Measurements from ENCODE around the gene ELMO1. TPM values are rescaled to one million over a fixed set of nuclear protein-coding genes. Genes with fewer than 3 reads are reported as not detected.

The ELMO1 gene
- total and polyA plus RNA-seq, 4 donors = 6.7 to 51.5 (median 14.8) TPM

DNA sequence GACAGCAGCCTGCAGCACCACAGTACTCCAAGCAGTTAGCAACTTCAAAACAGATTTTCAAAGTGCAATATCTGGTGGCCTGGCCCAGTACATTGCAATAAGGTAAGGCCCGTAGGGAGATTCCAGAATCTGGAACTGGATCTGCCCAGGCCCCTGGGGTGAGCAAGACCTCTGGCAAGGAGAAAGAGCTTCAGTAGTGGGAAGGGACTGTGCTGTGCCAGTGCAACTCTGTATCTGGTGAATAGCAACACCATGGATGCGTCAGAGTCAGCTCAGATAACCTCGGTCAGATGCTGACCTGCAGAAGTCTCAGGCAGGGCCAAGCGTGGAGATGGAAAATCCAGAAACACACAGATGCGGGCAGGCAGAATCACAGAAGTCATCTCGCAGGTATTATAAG, 30.3 kb downstream of the ELMO1 start:
- WGBS = 93% methylated on average over 6 of the region's 6 CpGs
- Histone ChIP-seq H3K9me3 (ENCODE audit: control insufficient read depth in 4 of 4, low read length in 3 of 4) (no peaks in the 10 kb centered on the region), H3K27ac (ENCODE audit: low read depth in 1 of 2, low read length in 2 of 2) (no peak overlapping the region), H3K9ac (ENCODE audit: low read depth in 1 of 2, low read length in 2 of 2) (no peak overlapping the region), H3K4me1 (ENCODE audit: control insufficient read depth in 4 of 4, insufficient read depth in 4 of 4, low read length in 3 of 4) (peaks cover 2 to 77% (median 41%) of the 10 kb centered on the region in 4 donors), H3K27me3 (ENCODE audit: control insufficient read depth in 4 of 4, insufficient read depth in 4 of 4, low read length in 3 of 4) (no peaks in the 10 kb centered on the region), H3K36me3 (ENCODE audit: control insufficient read depth in 4 of 4, insufficient read depth in 3 of 4, low read depth in 1 of 4, low read length in 3 of 4) (no peaks in the 10 kb centered on the region), H3K4me3 (ENCODE audit: low read depth in 1 of 3, low read length in 3 of 3) (no peak overlapping the region)
- no peak for DNase-seq (ENCODE audit: low spot score)
- TF ChIP-seq JUND (IDR thresholded peaks at IDR 0.05) = no peak
- no peak for TF ChIP-seq YY1 (IDR thresholded peaks at IDR 0.05)
- no peak for TF ChIP-seq FOXA1 (IDR thresholded peaks at IDR 0.05)
- TF ChIP-seq HNF4G (IDR thresholded peaks at IDR 0.05) = no peak
- TF ChIP-seq, protein P1, sequence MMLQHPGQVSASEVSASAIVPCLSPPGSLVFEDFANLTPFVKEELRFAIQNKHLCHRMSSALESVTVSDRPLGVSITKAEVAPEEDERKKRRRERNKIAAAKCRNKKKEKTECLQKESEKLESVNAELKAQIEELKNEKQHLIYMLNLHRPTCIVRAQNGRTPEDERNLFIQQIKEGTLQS (IDR thresholded peaks at IDR 0.05) = no peak
- TF ChIP-seq REST (IDR thresholded peaks at IDR 0.05) = no peak
- no peak for TF ChIP-seq GABPA (IDR thresholded peaks at IDR 0.05 in 1 of 2, conservative IDR thresholded peaks at IDR 0.05 in 1 of 2)
- TF ChIP-seq NR2F2 (IDR thresholded peaks at IDR 0.05) = no peak
- TF ChIP-seq HNF4A (conservative IDR thresholded peaks at IDR 0.05) = no peak
- no peak for TF ChIP-seq RXRA (IDR thresholded peaks at IDR 0.05)

DNA sequence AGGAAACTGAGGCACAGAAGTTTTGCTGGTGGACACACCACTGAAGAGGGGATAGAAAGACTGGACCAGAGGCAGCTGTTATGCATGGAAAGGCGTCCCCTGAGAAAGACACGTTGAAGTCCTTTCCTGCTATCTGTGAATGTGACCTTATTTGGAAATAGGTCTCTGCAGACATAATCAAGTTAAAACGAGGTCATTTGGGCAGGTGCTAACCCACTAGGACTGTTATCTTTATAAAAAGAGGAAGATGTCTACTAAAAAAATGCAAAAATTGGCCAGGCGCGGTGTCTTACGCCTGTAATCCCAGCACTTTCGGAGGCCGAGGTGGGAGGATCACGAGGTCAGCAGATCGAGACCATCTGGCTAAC, 31.6 kb downstream of the ELMO1 start:
- Histone ChIP-seq H3K27me3 (ENCODE audit: control insufficient read depth in 4 of 4, insufficient read depth in 4 of 4, low read length in 3 of 4) (no peaks in the 10 kb centered on the region), H3K9ac (ENCODE audit: low read depth in 1 of 2, low read length in 2 of 2) (peak overlapping the region; percentile 20 to 66), H3K9me3 (ENCODE audit: control insufficient read depth in 4 of 4, low read length in 3 of 4) (no peaks in the 10 kb centered on the region), H3K36me3 (ENCODE audit: control insufficient read depth in 4 of 4, insufficient read depth in 3 of 4, low read depth in 1 of 4, low read length in 3 of 4) (no peaks in the 10 kb centered on the region), H3K4me1 (ENCODE audit: control insufficient read depth in 4 of 4, insufficient read depth in 4 of 4, low read length in 3 of 4) (peaks cover 0 to 70% (median 38%) of the 10 kb centered on the region in 4 donors), H3K27ac (ENCODE audit: low read depth in 1 of 2, low read length in 2 of 2) (peak overlapping the region; percentile 83 to 87), H3K4me3 (ENCODE audit: low read depth in 1 of 3, low read length in 3 of 3) (no peak overlapping the region)
- TF ChIP-seq REST (IDR thresholded peaks at IDR 0.05) = peak; percentile 36
- TF ChIP-seq FOXA2 (IDR thresholded peaks at IDR 0.05) = no peak
- TF ChIP-seq SP1 (IDR thresholded peaks at IDR 0.05) = peak; percentile 32
- TF ChIP-seq RAD21 (IDR thresholded peaks at IDR 0.05) = peak in 1 of 2 donors; percentile 19
- TF ChIP-seq GABPA (IDR thresholded peaks at IDR 0.05 in 1 of 2, conservative IDR thresholded peaks at IDR 0.05 in 1 of 2) = no peak
- TF ChIP-seq HNF4G (IDR thresholded peaks at IDR 0.05) = no peak
- TF ChIP-seq EGR1 (IDR thresholded peaks at IDR 0.05; ENCODE audit: low read depth in 2 of 2) = no peak
- peak; percentile 48 to 62 for TF ChIP-seq RXRA (IDR thresholded peaks at IDR 0.05)
- peak; percentile 34 to 51 for TF ChIP-seq HNF4A (conservative IDR thresholded peaks at IDR 0.05)
- no peak for DNase-seq (ENCODE audit: low spot score)
- WGBS = 70% methylated on average over 10 of the region's 10 CpGs

Data from liver (tissue), 9 donors.